HepG2 (cell line): Measurements from ENCODE around the gene IL10. TPM values are rescaled to one million over a fixed set of nuclear protein-coding genes. Genes with fewer than 3 reads are reported as not detected.

Experiments used
- FUBP1 ChIP-seq: sonication (generic); formaldehyde crosslinking; IDR thresholded peaks from 2 replicates; pipeline ENCODE4 v1.5.1; 2020; ENCODE audit warnings: missing genetic modification reagents, mild to moderate bottlenecking, borderline replicate concordance
- GTF2F1 ChIP-seq: fragments of 150-350 bp; IDR thresholded peaks from 2 replicates; pipeline ENCODE4 v1.6.1; 2014; ENCODE audit warnings: low read length
- JUND ChIP-seq: sonication (generic); formaldehyde crosslinking; IDR thresholded peaks from 2 replicates; pipeline ENCODE4 v1.8.0; 2022; ENCODE audit warnings: mild to moderate bottlenecking, missing genetic modification reagents
- KIAA2018 ChIP-seq: sonication (generic); formaldehyde crosslinking; IDR thresholded peaks from 2 replicates; pipeline ENCODE4 v1.5.0; 2020; ENCODE audit warnings: mild to moderate bottlenecking, missing genetic modification reagents, borderline replicate concordance
- MED8 ChIP-seq: sonication (generic); formaldehyde crosslinking; IDR thresholded peaks from 2 replicates; pipeline ENCODE4 v1.8.1; 2023; ENCODE audit warnings: mild to moderate bottlenecking, missing genetic modification reagents; ENCODE audit not compliant: insufficient replicate concordance
- NKX3-1 ChIP-seq: sonication (generic); formaldehyde crosslinking; IDR thresholded peaks from 2 replicates; pipeline ENCODE4 v1.5.0; 2020; ENCODE audit warnings: missing genetic modification reagents
- SPEN ChIP-seq: sonication (generic); formaldehyde crosslinking; IDR thresholded peaks from 2 replicates; pipeline ENCODE4 v1.5.1; 2020; ENCODE audit warnings: low read depth, mild to moderate bottlenecking, missing genetic modification reagents
- SRF ChIP-seq: IDR thresholded peaks from 2 replicates; pipeline ENCODE4 v1.6.1; 2011; ENCODE audit warnings: mild to moderate bottlenecking, low read depth, low read length, moderate library complexity
- ZMYM4 ChIP-seq: sonication (generic); formaldehyde crosslinking; IDR thresholded peaks from 2 replicates; pipeline ENCODE4 v1.8.1; 2023; ENCODE audit warnings: mild to moderate bottlenecking, missing genetic modification reagents
- ZNF317 ChIP-seq: sonication (generic); formaldehyde crosslinking; IDR thresholded peaks from 2 replicates; pipeline ENCODE4 v1.5.0; 2020; ENCODE audit warnings: mild to moderate bottlenecking, missing genetic modification reagents
- ZNF335 ChIP-seq: sonication (generic); formaldehyde crosslinking; IDR thresholded peaks from 2 replicates; pipeline ENCODE4 v1.4.0; 2020; ENCODE audit warnings: missing genetic modification reagents
- ZNF512 ChIP-seq: sonication (generic); formaldehyde crosslinking; IDR thresholded peaks from 2 replicates; pipeline ENCODE4 v1.4.0; 2020; ENCODE audit warnings: mild to moderate bottlenecking, missing genetic modification reagents
- ZNF547 ChIP-seq: sonication (generic); formaldehyde crosslinking; IDR thresholded peaks from 2 replicates; pipeline ENCODE4 v1.5.1; 2020; ENCODE audit warnings: mild to moderate bottlenecking, missing genetic modification reagents
- ZNF552 ChIP-seq: sonication (generic); formaldehyde crosslinking; IDR thresholded peaks from 2 replicates; pipeline ENCODE4 v1.9.0; 2022; ENCODE audit warnings: missing genetic modification reagents, mild to moderate bottlenecking, borderline replicate concordance
- polyA plus RNA-seq, 8 experiments: library from polyadenylated mRNA; depleted of rRNA in 3 of 8; stranded (reverse) in 7 of 8; unstranded in 1 of 8; fragments of >200 nt; fragmentation: Illumina TruSeq in 4 of 8; extraction: Trizol in 4 of 8; gene quantifications; 2 replicates each; pipeline versions ENCODE4 v1.2.1 to v1.2.3, GENCODE V29; 2011 to 2016; ENCODE audit warnings: low read depth in 4 of 8, missing spikeins in 1 of 8, mixed read lengths in 1 of 8; ENCODE audit not compliant: insufficient read depth in 1 of 8
- total RNA-seq, 5 experiments: library from RNA; depleted of rRNA; stranded (reverse); fragments of >200 nt; fragmentation: Illumina TruSeq; extraction: Trizol; gene quantifications; 2 replicates each; pipeline ENCODE4 v1.2.3, GENCODE V29; 2016; ENCODE audit warnings: low read depth in 1 of 5

Gene IL10
- total and polyA plus RNA-seq, 2 of the 13 experiments (the other 11 are each of a cell fraction or from before 2014, with no cell fraction given), result not detected

- TF ChIP-seq SRF, result no peak
- no peak for TF ChIP-seq ZNF552
- no peak for TF ChIP-seq SPEN (CRISPR knock-in tag)
- no peak for TF ChIP-seq JUND
- no peak for TF ChIP-seq ZNF335 (CRISPR knock-in tag)
- TF ChIP-seq KIAA2018, result no peak
- no peak for TF ChIP-seq ZNF547 (CRISPR knock-in tag)
- no peak for TF ChIP-seq MED8 (CRISPR knock-in tag)
- TF ChIP-seq NKX3-1 (CRISPR knock-in tag), result no peak
- no peak for TF ChIP-seq ZNF317 (CRISPR knock-in tag)
- no peak for TF ChIP-seq ZNF512
- TF ChIP-seq GTF2F1, result no peak
- TF ChIP-seq ZMYM4 (CRISPR knock-in tag), result no peak
- no peak for TF ChIP-seq FUBP1 (CRISPR knock-in tag)
Measured at GRCh38 chr1:206783506-206783905, 11.2 kb upstream of the IL10 start (continued).
